WERI-Rb-1 (cell line): ENCODE results near the gene AKAP5.

Experiments
- DNase-seq: peaks from one replicate; pipeline ENCODE4 v3.0.0-alpha.2; 2020
- H3K27ac ChIP-seq: fragments of 250-450 bp; sonication (Bioruptor Pico); 2 replicates; pipeline ENCODE4 v1.5.1; 2020; ENCODE audit warnings: mild to moderate bottlenecking, moderate library complexity
- H3K27me3 ChIP-seq: fragments of 250-450 bp; sonication (Bioruptor Pico); 2 replicates; pipeline ENCODE4 v1.5.1; 2021; ENCODE audit warnings: mild to moderate bottlenecking, low read depth, moderate library complexity; ENCODE audit not compliant: insufficient read depth, severe bottlenecking
- H3K36me3 ChIP-seq: fragments of 250-450 bp; sonication (Bioruptor Pico); 2 replicates; pipeline ENCODE4 v1.5.1; 2020; ENCODE audit warnings: mild to moderate bottlenecking, moderate library complexity
- H3K4me3 ChIP-seq: 2 replicates; pipeline ENCODE4 v1.5.1; 2011; ENCODE audit warnings: low read depth, mild to moderate bottlenecking, control low read depth, low read length
- H3K9me3 ChIP-seq: fragments of 250-450 bp; sonication (Bioruptor Pico); 2 replicates; pipeline ENCODE4 v1.5.1; 2021; ENCODE audit warnings: mild to moderate bottlenecking, moderate library complexity; ENCODE audit not compliant: severe bottlenecking
- CTCF ChIP-seq: IDR thresholded peaks from 2 replicates; pipeline ENCODE4 v1.5.1; 2011; ENCODE audit warnings: low read depth, mild to moderate bottlenecking, control low read depth, inconsistent platforms, low read length

AKAP5 gene

GRCh38 chr14:64518229-64518628 is 52.9 kb downstream of the AKAP5 start:
- Histone ChIP-seq H3K36me3 (peaks cover 23% of the 10 kb centered on the region), H3K27me3 (no peaks in the 10 kb centered on the region), H3K4me3 (no peak overlapping the region), H3K9me3 (no peaks in the 10 kb centered on the region), H3K27ac (no peak overlapping the region)
- no peak for TF ChIP-seq CTCF
- no peak for DNase-seq

GRCh38 chr14:64520699-64521098 is 55.4 kb downstream of the AKAP5 start:
- TF ChIP-seq CTCF: no peak
- H3K27me3 ChIP-seq: no peaks in the 10 kb centered on the region
- H3K9me3 ChIP-seq: no peaks in the 10 kb centered on the region
- H3K36me3 ChIP-seq: peaks cover 25% of the 10 kb centered on the region
- no peak for DNase-seq
- no peak overlapping the region for H3K4me3 ChIP-seq
- no peak overlapping the region for H3K27ac ChIP-seq

GRCh38 chr14:64522591-64523355 is 57.5 kb downstream of the AKAP5 start:
- H3K4me3 ChIP-seq: no peak overlapping the region
- H3K36me3 ChIP-seq: peaks cover 25% of the 10 kb centered on the region
- H3K9me3 ChIP-seq: no peaks in the 10 kb centered on the region
- no peak for TF ChIP-seq CTCF
- no peaks in the 10 kb centered on the region for H3K27me3 ChIP-seq
- DNase-seq: no peak
- no peak overlapping the region for H3K27ac ChIP-seq
